Skin epidermis (tissue), 12 donors: Measurements from ENCODE around the gene PCSK6.
"Not testable (repeated sequence)": the region's sequence is repeated elsewhere in the genome, so short reads cannot be mapped to it uniquely, and the experiment has no call there.

Experiments used
- H3K27ac ChIP-seq, 21 experiments: fragments of 200-600 bp; sonication (generic) in 11 of 21; one replicate each; pipeline ENCODE4 v1.5.0; 2020; ENCODE audit warnings: mild to moderate bottlenecking in 3 of 21, inconsistent platforms in 2 of 21, moderate library complexity in 2 of 21
- H3K4me3 ChIP-seq, 7 experiments: fragments of 200-600 bp; sonication (generic) in 2 of 7; one replicate each; pipeline ENCODE4 v1.5.0; 2020; ENCODE audit warnings: inconsistent platforms in 2 of 7, mild to moderate bottlenecking in 2 of 7, moderate library complexity in 1 of 7

PCSK6 gene

GRCh38 chr15:101393172-101393571 lies 96.3 kb downstream of the PCSK6 start:
- Histone ChIP-seq H3K4me3 (no peak overlapping the region), H3K27ac (no peak overlapping the region)

GRCh38 chr15:101391981-101392640 lies 97.4 kb downstream of the PCSK6 start:
- H3K27ac ChIP-seq, result no peak overlapping the region
- no peak overlapping the region for H3K4me3 ChIP-seq

- Histone ChIP-seq H3K27ac (no peak overlapping the region), H3K4me3 (no peak overlapping the region)
Measured at GRCh38 chr15:101391431-101391830, 98.1 kb downstream of the PCSK6 start.

- H3K4me3 ChIP-seq, result no peak overlapping the region
- H3K27ac ChIP-seq, result no peak overlapping the region
Measured at GRCh38 chr15:101390462-101390861, 99.0 kb downstream of the PCSK6 start.

- no peak overlapping the region for H3K4me3 ChIP-seq
- no peak overlapping the region for H3K27ac ChIP-seq
Measured at GRCh38 chr15:101390060-101390459, 99.4 kb downstream of the PCSK6 start.

GRCh38 chr15:101389362-101389761 lies 100.1 kb downstream of the PCSK6 start:
- Histone ChIP-seq H3K4me3 (no peak overlapping the region), H3K27ac (no peak overlapping the region)

- Histone ChIP-seq H3K4me3 (no peak overlapping the region), H3K27ac (no peak overlapping the region)
Measured at GRCh38 chr15:101388046-101388445, 101.5 kb downstream of the PCSK6 start.

GRCh38 chr15:101387574-101387973 lies 101.9 kb downstream of the PCSK6 start:
- no peak overlapping the region for H3K27ac ChIP-seq
- no peak overlapping the region for H3K4me3 ChIP-seq

- Histone ChIP-seq H3K27ac (no peak overlapping the region), H3K4me3 (no peak overlapping the region)
Measured at GRCh38 chr15:101386967-101387366, 102.5 kb downstream of the PCSK6 start.

GRCh38 chr15:101386006-101386405 lies 103.5 kb downstream of the PCSK6 start:
- Histone ChIP-seq H3K27ac (no peak overlapping the region), H3K4me3 (no peak overlapping the region)

- Histone ChIP-seq H3K27ac (no peak overlapping the region), H3K4me3 (no peak overlapping the region)
Measured at GRCh38 chr15:101384276-101384675, 105.2 kb downstream of the PCSK6 start.

GRCh38 chr15:101382544-101382943 lies 107.0 kb downstream of the PCSK6 start:
- Histone ChIP-seq H3K27ac (no peak overlapping the region), H3K4me3 (no peak overlapping the region)

- H3K27ac ChIP-seq, result no peak overlapping the region
- H3K4me3 ChIP-seq, result no peak overlapping the region
Measured at GRCh38 chr15:101381671-101382212, 107.8 kb downstream of the PCSK6 start.

GRCh38 chr15:101380146-101380545 lies 109.4 kb downstream of the PCSK6 start:
- H3K27ac ChIP-seq, result no peak overlapping the region
- H3K4me3 ChIP-seq, result no peak overlapping the region

- no peak overlapping the region for H3K27ac ChIP-seq
- H3K4me3 ChIP-seq, result no peak overlapping the region
Measured at GRCh38 chr15:101379647-101380046, 109.9 kb downstream of the PCSK6 start.

GRCh38 chr15:101378879-101379278 lies 110.6 kb downstream of the PCSK6 start:
- H3K4me3 ChIP-seq, result no peak overlapping the region
- H3K27ac ChIP-seq, result no peak overlapping the region

GRCh38 chr15:101378171-101378755 lies 111.2 kb downstream of the PCSK6 start:
- Histone ChIP-seq H3K27ac (no peak overlapping the region), H3K4me3 (no peak overlapping the region)

GRCh38 chr15:101376615-101377395 lies 112.7 kb downstream of the PCSK6 start:
- H3K27ac ChIP-seq, result no peak overlapping the region

GRCh38 chr15:101375006-101375405 lies 114.5 kb downstream of the PCSK6 start:
- not testable (repeated sequence) for H3K27ac ChIP-seq, H3K4me3 ChIP-seq

More at GRCh38 chr15:101376615-101377395, 112.7 kb downstream of the PCSK6 start:
- H3K4me3 ChIP-seq, result no peak overlapping the region

- Histone ChIP-seq H3K4me3 (no peak overlapping the region), H3K27ac (no peak overlapping the region)
Measured at GRCh38 chr15:101374326-101374725, 115.2 kb downstream of the PCSK6 start.

- H3K27ac ChIP-seq, result no peak overlapping the region
- H3K4me3 ChIP-seq, result no peak overlapping the region
Measured at GRCh38 chr15:101373577-101373976, 115.9 kb downstream of the PCSK6 start.
